HG02642 (cell line): ENCODE measurements around the gene SMIM41.

Experiments used
- ATAC-seq: cut with Tn5 transposase; IDR thresholded peaks from one replicate; pipeline ENCODE4 v1.9.1; 2021; ENCODE audit warnings: mild to moderate bottlenecking; ENCODE audit not compliant: unreplicated experiment, poor library complexity

The SMIM41 gene

GRCh38 chr12:52050116-52050757, 29.3 kb upstream of the SMIM41 start:
- ATAC-seq: no peak

- ATAC-seq: peak; percentile 84
These were observed 28.6 kb upstream of the SMIM41 start, which contains the start of gene NR4A1 for GRCh38 chr12:52050758-52051541. Gene NR4A1 (plus strand): TSS chr12:52051442. CDS start chr12:52054329, 2,887 bp downstream.

- ATAC-seq: no peak
These were observed 26.9 kb upstream of the SMIM41 start for GRCh38 chr12:52052468-52053186.

- no peak for ATAC-seq
These were observed 25.8 kb upstream of the SMIM41 start for GRCh38 chr12:52053536-52054209.

- no peak for ATAC-seq
These were observed 25.2 kb upstream of the SMIM41 start for GRCh38 chr12:52054231-52054832.

GRCh38 chr12:52054833-52055730, 24.4 kb upstream of the SMIM41 start:
- no peak for ATAC-seq

GRCh38 chr12:52055731-52056711, 23.5 kb upstream of the SMIM41 start:
- no peak for ATAC-seq

GRCh38 chr12:52056801-52057637, 22.5 kb upstream of the SMIM41 start:
- no peak for ATAC-seq

- no peak for ATAC-seq
These were observed 21.6 kb upstream of the SMIM41 start for GRCh38 chr12:52057638-52058576.

- ATAC-seq: no peak
These were observed 20.7 kb upstream of the SMIM41 start for GRCh38 chr12:52058631-52059361.

- no peak for ATAC-seq
These were observed 19.7 kb upstream of the SMIM41 start for GRCh38 chr12:52059582-52060497.

- ATAC-seq: no peak
These were observed 18.9 kb upstream of the SMIM41 start for GRCh38 chr12:52060498-52061177.

- no peak for ATAC-seq
These were observed 17.9 kb upstream of the SMIM41 start for GRCh38 chr12:52061470-52062166.
